Glomerular endothelial cell (primary cell): ENCODE data around the gene SCLT1. TPM values are rescaled to one million over a fixed set of nuclear protein-coding genes. Genes with fewer than 3 reads are reported as not detected.
A peak's percentile ranks its signal among the peaks of the same experiment; 100 is the strongest.

Experiments
- DNase-seq: peaks from one replicate; pipeline ENCODE4 v3.0.0-alpha.2; 2011; ENCODE audit warnings: low read depth, low spot score; ENCODE audit errors: extremely low read depth
- total RNA-seq: library from RNA; depleted of rRNA; stranded (reverse); fragments of >200 nt; gene quantifications from 2 replicates; pipeline ENCODE4 v1.2.3, GENCODE V29; 2015

The SCLT1 gene
- total RNA-seq, 1 donor from 2014 or later = 12.3 TPM

DNA sequence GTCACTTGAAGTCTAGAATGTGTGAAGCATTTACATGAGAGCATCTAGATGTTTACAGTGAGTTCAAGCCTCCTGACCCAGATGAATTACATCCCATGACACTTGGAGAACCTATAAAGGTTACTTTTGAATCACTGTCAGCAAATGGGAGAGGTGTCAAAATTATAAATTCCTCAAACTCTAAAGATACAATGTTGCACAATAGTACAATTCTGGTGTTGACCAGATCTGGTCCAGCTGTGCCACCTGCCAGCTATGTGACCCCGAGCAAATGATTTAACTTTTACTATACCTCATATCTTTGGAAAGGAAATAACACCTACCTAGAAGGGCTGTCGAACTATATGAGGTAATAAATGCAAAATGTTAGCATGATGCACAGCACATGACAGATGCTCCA is 214.1 kb downstream of the SCLT1 start:
- DNase-seq = no peak

DNA sequence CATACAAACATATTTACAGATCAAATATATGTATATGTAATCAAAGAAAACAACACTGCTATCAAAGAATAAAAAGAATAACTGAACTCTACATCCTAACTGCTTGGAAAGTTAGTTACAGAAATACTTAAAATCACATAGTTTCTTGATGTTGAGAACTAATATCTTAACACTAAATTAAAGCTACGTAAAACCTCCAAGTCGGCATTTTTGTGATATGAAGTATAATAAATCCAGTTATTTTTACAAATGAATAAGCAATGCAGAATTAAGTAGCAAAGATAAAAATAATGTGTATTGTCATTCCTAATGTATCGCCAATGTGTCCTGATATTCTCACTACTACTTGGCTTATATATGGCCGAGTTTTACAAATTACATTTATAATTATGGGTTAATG is 215.4 kb downstream of the SCLT1 start:
- no peak for DNase-seq

DNA sequence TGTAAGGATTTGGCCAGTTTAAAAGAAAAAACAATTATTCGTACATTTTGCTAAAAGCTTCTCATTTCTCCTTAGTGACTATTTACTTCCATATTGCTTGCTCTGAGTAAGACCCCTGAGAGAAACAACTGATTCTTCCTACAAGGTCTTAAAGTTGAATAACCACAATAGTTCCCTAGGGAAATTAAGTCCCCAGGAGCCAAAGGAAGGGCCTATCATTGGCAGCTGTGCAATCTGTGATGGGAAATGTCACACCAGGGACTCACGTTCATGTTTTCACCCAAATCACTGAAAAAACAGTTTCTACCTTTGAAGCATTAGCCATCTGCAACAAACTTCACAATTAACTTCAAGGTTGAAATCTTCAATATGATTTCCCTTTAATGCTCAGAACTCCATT is 217.1 kb downstream of the SCLT1 start:
- DNase-seq = no peak

DNA sequence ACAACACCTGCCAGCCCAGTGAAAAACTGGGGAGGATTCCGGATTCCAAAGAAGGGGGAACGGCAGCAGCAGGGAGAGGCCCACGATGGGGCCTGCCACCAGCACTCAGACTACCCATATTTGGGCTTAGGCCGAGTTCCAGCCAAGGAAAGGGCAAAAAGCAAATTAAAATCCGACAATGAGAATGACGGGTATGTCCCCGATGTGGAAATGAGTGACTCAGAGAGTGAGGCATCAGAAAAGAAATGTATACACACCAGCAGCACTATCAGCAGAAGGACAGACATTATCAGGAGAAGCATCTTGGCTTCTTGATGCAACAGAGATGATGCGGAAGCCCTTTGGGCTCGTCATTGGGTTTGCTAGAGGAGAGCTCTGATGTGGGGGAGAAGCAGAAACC is 221.4 kb downstream of the SCLT1 start:
- DNase-seq = no peak

DNA sequence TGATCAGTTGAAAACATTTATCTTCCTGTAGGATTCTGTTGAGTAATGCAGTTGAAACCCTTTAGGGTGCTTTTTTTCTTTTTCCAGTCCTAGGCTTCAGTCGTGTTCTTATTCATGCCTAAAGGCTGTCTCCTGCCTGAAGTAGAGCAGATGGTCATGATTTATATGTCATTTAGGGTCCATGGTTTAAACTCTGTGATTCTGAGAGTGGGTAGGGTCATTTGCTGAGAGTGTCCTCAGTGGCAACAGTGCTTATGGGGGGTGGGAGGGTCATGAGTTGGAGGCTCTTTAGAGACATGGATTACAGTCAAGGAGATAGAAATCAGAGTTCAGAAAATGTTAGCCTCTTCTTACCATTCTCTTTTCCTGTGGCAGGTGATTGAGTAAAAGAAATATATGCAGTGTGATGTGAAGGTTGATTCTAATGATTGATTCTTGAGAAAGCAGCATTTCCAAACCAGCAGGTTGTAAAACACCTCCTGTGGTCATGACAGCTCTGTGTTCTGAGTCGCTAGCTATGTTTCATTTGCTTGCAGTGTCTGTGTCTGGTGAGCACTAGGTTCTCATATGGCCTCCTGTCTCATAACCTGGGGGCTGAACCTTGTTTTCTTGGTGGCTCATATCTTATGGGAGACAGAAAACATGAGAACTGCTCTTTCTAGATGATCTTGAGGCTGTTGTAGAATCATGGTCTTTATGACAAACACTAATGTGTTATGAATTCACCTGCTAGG is 223.4 kb downstream of the SCLT1 start:
- DNase-seq = no peak

DNA sequence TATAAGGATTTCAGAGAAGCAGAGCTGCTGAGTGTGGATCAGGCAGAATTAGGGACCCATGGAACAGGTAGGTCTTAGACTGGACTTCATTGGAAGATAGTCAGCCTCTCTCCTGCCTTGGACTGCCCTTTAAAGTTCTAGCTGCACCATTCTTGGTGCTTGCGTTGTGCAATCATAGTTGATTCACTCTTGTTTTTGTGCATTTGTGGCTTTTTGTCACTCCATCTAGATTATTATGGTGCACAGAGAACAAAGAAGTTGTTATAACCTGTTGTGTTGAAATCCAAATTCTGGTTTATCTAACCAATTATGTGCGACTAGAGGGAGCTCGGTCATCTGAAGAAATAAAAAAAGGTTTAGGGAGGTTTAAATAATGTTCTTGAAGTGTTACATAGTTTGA is 224.6 kb downstream of the SCLT1 start:
- DNase-seq = no peak

DNA sequence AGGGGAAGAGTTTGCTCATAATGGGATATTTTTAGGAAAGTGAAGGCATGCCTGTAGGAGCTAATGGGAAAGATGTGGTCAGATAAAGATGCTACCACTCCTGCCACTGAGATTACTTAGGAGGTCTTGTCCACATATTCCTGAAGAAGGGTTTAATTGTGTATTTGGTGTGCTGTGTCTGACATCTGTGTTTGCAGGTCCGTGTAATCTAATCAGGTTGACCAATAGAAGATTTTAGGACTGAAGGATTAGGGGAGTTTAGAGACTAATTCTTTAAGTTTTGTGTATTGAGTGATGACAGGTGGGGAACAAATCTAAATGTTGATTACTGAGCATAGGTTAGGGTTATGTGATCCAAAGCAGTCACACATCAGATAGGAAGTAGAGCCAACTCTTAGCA is 226.6 kb downstream of the SCLT1 start:
- DNase-seq = no peak

DNA sequence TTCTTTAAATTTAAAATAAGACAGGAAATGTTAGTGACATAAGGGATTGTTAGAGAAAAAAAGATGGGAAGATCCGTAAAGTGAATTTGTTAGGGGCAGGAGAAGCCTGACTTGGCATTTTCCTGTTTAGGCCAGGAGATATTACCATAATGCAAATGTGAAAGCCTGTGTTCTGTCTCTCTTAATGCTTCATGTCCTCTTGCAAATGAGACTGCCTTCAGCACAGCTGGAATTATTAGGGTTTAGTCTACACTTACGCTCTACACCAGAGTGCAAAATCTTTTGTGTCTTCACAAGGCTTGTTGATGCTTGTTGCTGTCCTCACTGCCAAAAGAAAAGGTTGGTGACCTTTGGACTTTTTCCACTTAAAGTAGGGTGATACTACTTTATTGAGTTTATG is 227.1 kb downstream of the SCLT1 start:
- DNase-seq = no peak

DNA sequence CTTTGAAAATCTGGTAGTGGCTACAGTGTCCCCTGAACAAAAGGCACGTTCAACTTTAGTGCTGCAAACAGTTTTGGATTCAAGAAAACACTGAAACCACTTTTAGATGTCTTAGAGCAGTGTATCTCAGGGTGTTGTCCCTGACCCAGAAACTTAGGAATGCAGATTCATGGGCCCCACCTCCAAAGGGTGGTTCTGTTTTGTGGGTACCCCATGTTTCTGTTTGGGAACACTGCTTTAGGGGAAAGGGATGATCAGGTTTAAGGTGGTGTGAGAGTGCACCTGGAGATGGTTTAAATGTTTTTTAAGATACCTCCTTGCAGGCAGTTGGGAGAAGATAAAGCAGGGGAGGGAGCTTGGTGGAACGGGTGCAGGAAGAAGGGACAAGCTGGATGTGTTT is 228.2 kb downstream of the SCLT1 start:
- no peak for DNase-seq

DNA sequence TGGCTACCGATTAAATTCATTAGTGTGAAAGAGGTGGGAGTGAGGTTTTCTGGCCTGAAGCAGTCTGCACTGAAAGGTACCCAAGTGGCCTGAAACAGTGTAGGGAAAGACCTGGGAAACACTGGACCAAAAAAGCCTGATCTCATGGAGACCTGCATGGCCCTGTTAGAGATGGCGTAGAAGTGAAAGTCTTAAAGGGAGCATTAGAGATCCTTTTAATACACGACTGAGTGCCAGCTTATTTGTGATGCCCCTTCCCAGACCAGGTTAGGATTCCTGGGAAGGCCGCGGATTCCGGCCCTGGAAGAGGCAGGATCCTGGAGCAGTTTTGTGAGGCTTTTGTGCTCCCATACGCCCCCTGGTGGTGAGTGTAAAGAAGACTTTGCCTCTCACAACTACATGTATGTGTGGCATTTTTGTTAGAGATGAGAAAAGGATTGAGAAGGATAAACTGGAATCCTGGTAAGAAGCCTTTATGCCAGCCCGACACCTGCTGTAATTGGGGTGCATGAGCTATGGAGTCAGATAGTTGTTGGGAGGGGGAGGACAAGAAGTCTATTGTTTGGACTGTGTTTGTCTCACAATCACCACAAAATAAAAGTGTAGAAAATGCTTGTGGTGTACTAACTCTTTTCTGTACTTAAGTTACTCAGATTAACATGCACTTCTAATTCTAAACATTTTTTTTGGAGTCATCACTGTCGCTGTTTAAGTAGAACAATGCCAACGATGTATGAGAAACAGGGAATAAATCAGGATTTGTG is 229.8 kb downstream of the SCLT1 start:
- peak; percentile 62 for DNase-seq

DNA sequence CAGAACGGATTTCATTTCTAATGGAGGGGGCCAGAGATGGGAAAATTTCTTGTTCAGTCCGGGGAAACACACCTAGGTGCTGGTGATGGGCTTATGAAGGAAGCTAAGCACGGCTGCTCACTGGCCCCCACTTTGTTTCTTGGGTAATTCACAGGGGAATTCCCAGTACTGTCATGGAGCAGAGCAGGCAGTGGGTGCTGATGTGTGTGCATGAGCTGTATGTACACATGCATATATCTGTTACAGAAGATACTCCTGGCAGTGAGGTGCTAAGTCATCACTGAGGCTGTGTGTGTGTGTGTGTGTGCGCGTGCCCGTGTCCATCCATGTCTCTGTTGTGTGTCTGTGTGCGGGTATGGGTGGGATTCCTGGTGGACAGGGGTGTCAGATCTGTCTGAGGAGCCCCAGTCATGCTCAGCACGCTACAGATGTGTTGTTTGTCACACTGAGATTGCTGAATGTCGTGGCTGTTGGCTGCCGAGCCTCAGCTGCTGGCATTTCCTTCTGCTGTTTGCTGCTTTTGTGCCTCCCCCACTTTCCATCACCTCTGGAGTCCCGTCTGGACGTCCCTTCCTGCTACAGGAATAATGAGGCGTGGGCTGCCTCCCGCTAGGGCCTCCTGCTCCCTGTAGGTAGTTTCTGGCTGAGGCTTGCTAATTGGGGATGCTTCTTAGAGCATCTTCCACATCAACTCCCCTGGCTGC is 230.6 kb downstream of the SCLT1 start:
- no peak for DNase-seq

DNA sequence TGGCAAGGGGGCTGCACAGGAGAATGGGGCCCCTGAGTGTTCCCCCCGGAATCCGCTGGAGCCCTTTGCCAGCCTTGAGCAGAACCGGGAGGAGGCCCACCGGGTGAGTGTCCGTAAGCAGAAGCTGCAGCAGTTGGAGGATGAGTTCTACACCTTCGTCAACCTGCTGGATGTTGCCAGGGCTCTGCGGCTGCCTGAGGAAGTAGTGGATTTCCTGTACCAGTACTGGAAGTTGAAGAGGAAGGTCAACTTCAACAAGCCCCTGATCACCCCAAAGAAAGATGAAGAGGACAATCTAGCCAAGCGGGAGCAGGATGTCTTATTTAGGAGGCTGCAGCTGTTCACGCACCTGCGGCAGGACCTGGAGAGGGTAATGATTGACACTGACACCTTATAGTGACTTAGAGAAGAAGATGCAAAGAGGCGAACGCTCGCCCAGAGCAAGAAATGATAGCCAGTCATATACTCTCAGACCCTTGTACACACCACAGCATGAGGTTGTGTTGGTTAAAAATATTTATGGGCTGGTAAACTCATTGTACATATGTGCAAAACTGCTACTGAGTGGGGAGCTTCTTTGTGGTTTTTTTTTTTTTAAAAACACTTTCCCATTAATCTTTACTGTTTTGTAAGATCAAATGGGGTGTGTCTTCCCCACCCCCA is 231.4 kb downstream of the SCLT1 start:
- no peak for DNase-seq

DNA sequence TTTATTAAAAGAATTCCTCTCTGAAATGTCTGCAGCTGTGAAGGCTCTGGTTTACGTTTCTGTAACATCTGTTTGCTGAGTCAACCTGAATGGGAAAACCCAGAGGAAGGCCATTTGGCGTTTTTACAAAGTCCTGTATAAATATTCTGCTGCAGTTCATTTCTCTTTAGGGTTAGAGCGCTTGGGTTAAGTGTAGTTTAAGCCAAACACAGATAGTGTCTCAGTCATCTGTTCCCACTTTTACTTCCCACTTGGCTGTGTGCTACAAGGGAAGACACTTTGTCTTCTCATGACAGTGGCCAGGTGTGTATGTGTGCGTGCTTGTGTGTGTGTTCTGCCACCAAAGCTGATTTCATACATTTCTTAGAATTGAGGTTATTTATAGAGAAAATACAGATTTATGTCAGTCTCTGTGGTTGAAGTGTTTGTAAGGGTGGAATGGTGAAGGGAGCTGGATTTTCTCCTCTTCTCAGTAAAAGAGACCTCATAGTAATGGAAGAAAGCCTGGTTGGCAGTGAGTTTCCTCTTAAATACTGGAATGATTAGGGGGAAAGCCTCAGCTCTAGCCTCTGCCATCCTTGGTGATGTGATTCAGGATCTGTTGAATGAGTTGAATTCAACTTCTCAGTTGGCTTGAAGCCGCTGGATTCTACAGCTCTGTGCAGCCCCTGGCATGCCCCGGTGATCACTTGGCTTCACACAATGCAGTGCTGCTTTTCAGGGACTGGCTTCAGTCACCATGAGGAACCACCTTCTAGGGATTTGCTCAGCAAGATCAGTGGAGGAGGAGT is 233.3 kb downstream of the SCLT1 start:
- no peak for DNase-seq

DNA sequence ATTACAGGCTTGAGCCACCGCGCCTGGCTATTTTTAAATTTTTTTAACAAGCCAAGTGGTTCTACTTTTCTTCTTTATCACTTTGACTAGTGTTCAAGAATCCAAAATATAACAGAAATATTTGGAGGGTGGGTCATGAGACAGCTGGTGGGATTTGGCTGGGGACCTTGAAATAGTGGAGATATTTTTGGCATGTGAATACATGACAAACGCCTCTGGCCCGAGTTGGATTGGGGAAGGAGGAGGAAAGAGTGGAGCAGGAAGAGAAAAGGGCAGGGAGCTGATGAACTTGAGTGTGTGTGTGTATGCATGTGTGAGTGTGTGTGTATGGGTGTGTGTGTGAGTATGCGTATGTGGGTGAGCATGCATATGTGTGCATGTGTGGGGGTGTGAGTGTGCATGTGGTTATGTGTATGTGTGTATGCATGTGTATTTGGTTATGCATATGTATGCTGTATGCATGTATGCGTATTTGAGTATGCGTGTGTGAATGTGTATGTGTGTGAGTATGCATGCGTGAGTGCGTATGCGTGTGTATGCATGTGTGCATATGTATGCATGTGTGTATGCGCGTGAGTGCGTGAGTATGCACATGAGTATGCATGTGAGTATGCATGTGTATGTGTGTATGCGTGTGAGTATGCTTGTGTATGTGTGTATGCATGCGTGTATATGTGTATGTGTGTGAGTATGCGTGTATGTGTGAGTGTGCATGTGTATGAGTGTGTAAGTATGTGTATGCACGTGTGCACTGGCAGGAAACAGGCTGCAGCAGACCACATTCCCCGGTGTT is 234.3 kb downstream of the SCLT1 start:
- DNase-seq = no peak

DNA sequence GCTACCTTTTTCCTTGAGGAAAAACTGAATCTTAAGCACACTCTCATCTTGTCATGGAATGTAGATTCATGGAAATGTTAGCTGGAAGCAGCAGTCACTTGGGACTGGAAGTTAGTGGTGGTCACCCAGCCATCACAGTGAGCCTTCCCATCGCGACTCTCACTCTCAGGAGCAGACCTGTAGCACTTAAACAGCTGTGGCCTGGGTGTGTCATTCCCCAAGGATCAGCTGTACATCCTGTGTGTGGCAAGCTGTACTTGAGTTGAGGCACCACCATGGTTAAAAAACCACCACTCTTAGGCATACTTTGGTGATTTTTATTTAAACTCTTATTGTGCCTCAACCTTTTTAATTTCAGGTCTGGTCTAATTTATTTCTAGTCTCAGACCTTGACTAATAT is 237.1 kb downstream of the SCLT1 start:
- DNase-seq = no peak

DNA sequence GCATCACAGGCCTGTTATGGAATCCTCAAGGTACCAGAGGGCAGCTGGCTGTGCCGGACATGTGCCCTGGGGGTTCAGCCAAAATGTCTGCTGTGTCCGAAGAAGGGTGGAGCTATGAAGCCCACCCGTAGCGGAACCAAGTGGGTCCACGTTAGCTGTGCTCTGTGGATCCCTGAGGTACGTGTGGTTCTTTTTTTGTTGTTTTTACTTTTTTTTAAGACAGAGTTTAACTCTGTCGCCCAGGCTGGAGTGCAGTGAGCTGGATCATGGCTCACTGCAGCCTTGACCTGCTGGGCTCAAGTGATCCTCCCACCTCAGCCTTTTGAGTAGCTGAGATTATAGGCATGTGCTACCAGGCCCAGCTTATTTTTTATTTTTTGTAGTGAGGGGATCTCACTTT is 237.7 kb downstream of the SCLT1 start:
- DNase-seq = no peak

DNA sequence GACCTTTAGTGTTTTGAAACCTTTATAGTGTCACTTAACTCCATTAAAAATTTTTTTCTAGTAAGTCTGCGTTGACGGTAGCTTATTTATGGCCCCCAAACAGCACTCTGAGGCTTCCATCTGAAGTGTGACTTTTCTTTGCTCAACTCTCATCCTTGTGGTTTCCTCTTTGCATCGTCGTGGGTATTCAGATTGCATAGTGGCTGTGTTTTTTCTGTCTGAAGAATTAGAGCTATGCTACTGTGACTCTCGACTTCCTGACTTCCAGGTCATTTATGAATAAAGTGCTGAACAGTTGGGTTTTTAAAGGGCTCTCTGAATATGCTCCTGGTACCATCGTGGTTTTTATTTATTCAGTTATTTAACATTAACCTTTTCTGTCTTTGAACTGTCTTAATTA is 238.9 kb downstream of the SCLT1 start:
- no peak for DNase-seq

DNA sequence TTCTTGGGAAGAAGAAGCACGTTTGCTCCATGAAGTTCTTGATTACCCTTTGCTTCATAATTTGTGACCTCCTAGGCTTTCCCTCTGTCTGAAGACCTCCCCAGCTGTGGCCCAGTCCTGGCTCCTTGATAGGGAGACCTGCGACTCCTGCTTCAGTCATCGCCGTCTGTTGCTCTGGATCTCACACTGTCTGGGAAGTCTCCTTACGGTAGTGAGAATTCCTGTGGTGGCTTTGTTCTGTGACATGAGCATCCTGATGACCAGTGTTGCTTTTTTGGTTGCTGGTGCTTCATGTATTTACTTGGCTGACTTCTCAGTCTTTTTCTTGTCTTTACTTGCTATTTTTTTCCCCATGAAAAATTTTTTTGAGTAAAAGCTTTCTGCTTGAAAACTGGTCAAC is 239.6 kb downstream of the SCLT1 start:
- DNase-seq = no peak

DNA sequence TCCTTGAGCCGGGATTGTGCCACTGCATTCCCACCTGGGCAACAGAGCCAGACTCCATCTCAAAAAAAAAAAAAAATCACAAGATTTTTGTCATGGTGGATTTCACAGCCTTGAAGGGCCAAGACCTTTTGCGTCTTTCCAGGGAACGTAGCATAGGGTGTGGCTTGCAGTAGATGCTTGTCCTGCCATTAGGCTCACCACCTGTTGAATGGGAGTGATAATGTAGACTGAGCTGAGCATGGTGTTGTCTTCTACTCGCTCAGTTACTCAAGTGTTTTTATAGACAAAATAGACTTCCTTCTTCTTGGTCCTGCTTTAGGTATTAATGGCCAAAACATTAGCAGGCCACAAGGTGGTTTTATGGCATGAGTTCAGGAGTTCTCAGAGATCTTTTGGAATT is 243.1 kb downstream of the SCLT1 start:
- no peak for DNase-seq

DNA sequence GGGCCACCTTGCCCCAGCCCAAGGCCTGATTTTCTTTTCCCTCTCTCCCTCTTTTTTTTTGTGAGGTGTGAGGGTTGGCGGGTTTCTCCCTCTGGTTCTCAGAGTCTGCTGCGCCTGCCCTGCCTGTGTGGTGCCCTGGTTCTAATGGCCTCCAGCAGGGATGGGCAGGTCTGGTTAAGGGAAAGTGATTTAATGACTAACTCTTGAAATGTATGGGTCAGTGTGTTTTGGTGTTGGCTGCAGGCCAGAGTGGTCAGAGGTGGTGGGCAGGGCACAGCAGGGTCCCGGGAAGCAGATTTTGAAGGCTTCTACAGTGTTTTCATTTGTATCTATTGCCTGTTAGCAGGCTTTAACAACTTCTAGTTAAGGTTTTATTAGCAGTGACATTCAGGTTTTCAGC is 244.9 kb downstream of the SCLT1 start:
- no peak for DNase-seq
